Measurements from ENCODE around the gene ADSS2.

Gene ADSS2

GRCh38 chr1:244384066-244384465 is 67.6 kb downstream of the ADSS2 start:
- Histone ChIP-seq H2AFZ (ENCODE audit: low read length) (no peak overlapping the region), H3K4me3 (ENCODE audit: low read length, poor library complexity, severe bottlenecking) (no peak overlapping the region), H3F3A (ENCODE audit: low read depth) (no peaks in the 10 kb centered on the region), H3K4me2 (ENCODE audit: low read depth, low read length, poor library complexity, severe bottlenecking) (no peak overlapping the region), H4K20me1 (ENCODE audit: insufficient read depth, low read length, poor library complexity, severe bottlenecking) (no peaks in the 10 kb centered on the region), H3K9ac (ENCODE audit: low read depth, low read length, poor library complexity, severe bottlenecking) (no peak overlapping the region), H3K9me3 (ENCODE audit: insufficient read depth, low read depth, low read length) (no peaks in the 10 kb centered on the region), H3K9me2 (replicated peaks; ENCODE audit: low read depth, low read length) (no peaks in the 10 kb centered on the region), H3K27me3 (ENCODE audit: insufficient read depth, low read length, poor library complexity, severe bottlenecking) (no peaks in the 10 kb centered on the region), H3K79me2 (ENCODE audit: insufficient read depth, low read length) (no peaks in the 10 kb centered on the region), H3K4me1 (ENCODE audit: insufficient read depth, low read length, poor library complexity, severe bottlenecking) (no peaks in the 10 kb centered on the region), H3K36me3 (ENCODE audit: insufficient read depth, low read length) (no peaks in the 10 kb centered on the region)
- TF ChIP-seq EZH2phosphoT487 (IDR thresholded peaks at IDR 0.05; ENCODE audit: borderline replicate concordance) (no peak), CTCF (conservative IDR thresholded peaks at IDR 0.05; ENCODE audit: low read length) (no peak)

- Histone ChIP-seq H3K36me3 (ENCODE audit: insufficient read depth, low read length) (no peaks in the 10 kb centered on the region), H3K9me2 (replicated peaks; ENCODE audit: low read depth, low read length) (no peaks in the 10 kb centered on the region), H3K79me2 (ENCODE audit: insufficient read depth, low read length) (no peaks in the 10 kb centered on the region), H3K4me3 (ENCODE audit: low read length, poor library complexity, severe bottlenecking) (no peak overlapping the region), H3K9me3 (ENCODE audit: insufficient read depth, low read depth, low read length) (no peaks in the 10 kb centered on the region), H2AFZ (ENCODE audit: low read length) (no peak overlapping the region), H3K27me3 (ENCODE audit: insufficient read depth, low read length, poor library complexity, severe bottlenecking) (no peaks in the 10 kb centered on the region), H3K9ac (ENCODE audit: low read depth, low read length, poor library complexity, severe bottlenecking) (no peak overlapping the region), H3F3A (ENCODE audit: low read depth) (no peaks in the 10 kb centered on the region), H3K4me2 (ENCODE audit: low read depth, low read length, poor library complexity, severe bottlenecking) (no peak overlapping the region), H4K20me1 (ENCODE audit: insufficient read depth, low read length, poor library complexity, severe bottlenecking) (no peaks in the 10 kb centered on the region), H3K4me1 (ENCODE audit: insufficient read depth, low read length, poor library complexity, severe bottlenecking) (no peaks in the 10 kb centered on the region)
- no peak for TF ChIP-seq CTCF (conservative IDR thresholded peaks at IDR 0.05; ENCODE audit: low read length)
- TF ChIP-seq EZH2phosphoT487 (IDR thresholded peaks at IDR 0.05; ENCODE audit: borderline replicate concordance): no peak
These were observed 68.3 kb downstream of the ADSS2 start for GRCh38 chr1:244383278-244383884.

- TF ChIP-seq CTCF (conservative IDR thresholded peaks at IDR 0.05; ENCODE audit: low read length) (no peak), EZH2phosphoT487 (IDR thresholded peaks at IDR 0.05; ENCODE audit: borderline replicate concordance) (no peak)
- H3K27me3 ChIP-seq (ENCODE audit: insufficient read depth, low read length, poor library complexity, severe bottlenecking): no peaks in the 10 kb centered on the region
These were observed 69.7 kb downstream of the ADSS2 start for GRCh38 chr1:244381878-244382565.

More at GRCh38 chr1:244381878-244382565, 69.7 kb downstream of the ADSS2 start:
- no peaks in the 10 kb centered on the region for H3K36me3 ChIP-seq (ENCODE audit: insufficient read depth, low read length)
- no peaks in the 10 kb centered on the region for H3K9me2 ChIP-seq (replicated peaks; ENCODE audit: low read depth, low read length)
- H3F3A ChIP-seq (ENCODE audit: low read depth): no peaks in the 10 kb centered on the region
- no peaks in the 10 kb centered on the region for H4K20me1 ChIP-seq (ENCODE audit: insufficient read depth, low read length, poor library complexity, severe bottlenecking)
- no peaks in the 10 kb centered on the region for H3K4me1 ChIP-seq (ENCODE audit: insufficient read depth, low read length, poor library complexity, severe bottlenecking)
- H3K4me3 ChIP-seq (ENCODE audit: low read length, poor library complexity, severe bottlenecking): no peak overlapping the region
- no peaks in the 10 kb centered on the region for H3K9me3 ChIP-seq (ENCODE audit: insufficient read depth, low read depth, low read length)
- no peak overlapping the region for H2AFZ ChIP-seq (ENCODE audit: low read length)
- H3K79me2 ChIP-seq (ENCODE audit: insufficient read depth, low read length): no peaks in the 10 kb centered on the region
- H3K9ac ChIP-seq (ENCODE audit: low read depth, low read length, poor library complexity, severe bottlenecking): no peak overlapping the region
- H3K4me2 ChIP-seq (ENCODE audit: low read depth, low read length, poor library complexity, severe bottlenecking): no peak overlapping the region

Measured in Loucy (cell line).